ENCODE results near the gene BRAT1.
A peak's percentile ranks its signal among the peaks of the same experiment; 100 is the strongest.
"Not testable (repeated sequence)": the region's sequence is repeated elsewhere in the genome, so short reads cannot be mapped to it uniquely, and the experiment has no call there.

The BRAT1 gene

GRCh38 chr7:2555121-2556052 lies at the start of gene BRAT1:
Gene BRAT1, minus strand, starts transcription at chr7:2555524. Its CDS starts 1,093 bp downstream, at chr7:2554431.
- peak; percentile 94 for DNase-seq

- no peak for DNase-seq
These were observed 49.4 kb upstream of the BRAT1 start for GRCh38 chr7:2604608-2605174.

GRCh38 chr7:2603044-2603965 lies 48.0 kb upstream of the BRAT1 start:
- DNase-seq, result no peak

GRCh38 chr7:2602406-2603043 lies 47.2 kb upstream of the BRAT1 start:
- no peak for DNase-seq

GRCh38 chr7:2601907-2602306 lies 46.6 kb upstream of the BRAT1 start:
- no peak for DNase-seq

- DNase-seq, result no peak
These were observed 45.7 kb upstream of the BRAT1 start for GRCh38 chr7:2601065-2601464.

GRCh38 chr7:2598154-2598823 lies 43.0 kb upstream of the BRAT1 start:
- no peak for DNase-seq

- DNase-seq, result no peak
These were observed 41.9 kb upstream of the BRAT1 start for GRCh38 chr7:2597273-2597640.

- DNase-seq, result no peak
These were observed 41.3 kb upstream of the BRAT1 start for GRCh38 chr7:2596464-2597272.

- DNase-seq, result no peak
These were observed 40.0 kb upstream of the BRAT1 start for GRCh38 chr7:2595258-2595860.

GRCh38 chr7:2594599-2594998 lies 39.3 kb upstream of the BRAT1 start:
- no peak for DNase-seq

- DNase-seq, result no peak
These were observed 37.9 kb upstream of the BRAT1 start for GRCh38 chr7:2593036-2593727.

- DNase-seq, result no peak
These were observed 37.1 kb upstream of the BRAT1 start for GRCh38 chr7:2592375-2592865.

GRCh38 chr7:2589941-2590340 lies 34.6 kb upstream of the BRAT1 start:
- DNase-seq, result not testable (repeated sequence)

GRCh38 chr7:2589341-2589740 lies 34.0 kb upstream of the BRAT1 start:
- DNase-seq, result no peak

- DNase-seq, result no peak
These were observed 32.5 kb upstream of the BRAT1 start for GRCh38 chr7:2587778-2588177.

- DNase-seq, result no peak
These were observed 31.8 kb upstream of the BRAT1 start for GRCh38 chr7:2587134-2587533.

- DNase-seq, result no peak
These were observed 31.1 kb upstream of the BRAT1 start for GRCh38 chr7:2586326-2587020.

GRCh38 chr7:2585446-2585845 lies 30.1 kb upstream of the BRAT1 start:
- no peak for DNase-seq
